Mammary microvascular endothelial cell (primary cell): Measurements from ENCODE around the gene UBE2F. TPM values are rescaled to one million over a fixed set of nuclear protein-coding genes. Genes with fewer than 3 reads are reported as not detected.

ENCODE experiments used
- total RNA-seq: library from RNA; depleted of rRNA; stranded (reverse); fragments of >200 nt; gene quantifications from 2 replicates; pipeline ENCODE4 v1.2.3, GENCODE V29; 2015

UBE2F gene
- total RNA-seq: 42.4 and 54.9 TPM in 2 replicates

GRCh38 chr2:237966565-237967462 is at the start of gene UBE2F:
Gene UBE2F (plus strand): TSS chr2:237967014. CDS start chr2:237973108, 6,094 bp downstream.

GRCh38 chr2:238060542-238061314 is 93.9 kb downstream of the UBE2F start, which contains the start of gene SCLY:
Gene SCLY (plus strand): TSS chr2:238061001. CDS start chr2:238061055, 54 bp downstream.

Other genes starting within 250 kb of the UBE2F start
- gene RBM44, start 168.2 kb upstream of the UBE2F start, total RNA-seq: 0.10 and 0.20 TPM in 2 replicates
- not detected in 2 replicates for gene RAMP1, start 107.4 kb upstream of the UBE2F start, total RNA-seq
- gene SCLY, start 94.0 kb downstream of the UBE2F start, total RNA-seq: 22.4 and 24.3 TPM in 2 replicates
- 0.10 TPM in 1 of 2 replicates, not detected in the other for gene ESPNL, start 133.3 kb downstream of the UBE2F start, total RNA-seq
- gene KLHL30, start 171.7 kb downstream of the UBE2F start, total RNA-seq: not detected in 2 replicates
- gene ERFE, start 192.0 kb downstream of the UBE2F start, total RNA-seq: 1.3 and 1.5 TPM in 2 replicates
- gene ILKAP, start 236.7 kb downstream of the UBE2F start, total RNA-seq: 17.8 and 25.6 TPM in 2 replicates